BLaER1 (cell line): Measurements from ENCODE around the gene LSM4.

Experiments used
- H3K27ac ChIP-seq: shearing (Covaris generic); formaldehyde crosslinking; 2 replicates; pipeline ENCODE4 v1.8.1; 2022
- H3K27me3 ChIP-seq: shearing (Covaris generic); formaldehyde crosslinking; 2 replicates; pipeline ENCODE4 v1.8.1; 2022
- H3K36me3 ChIP-seq: shearing (Covaris generic); formaldehyde crosslinking; 2 replicates; pipeline ENCODE4 v1.8.1; 2022
- H3K4me1 ChIP-seq: shearing (Covaris generic); formaldehyde crosslinking; 2 replicates; pipeline ENCODE4 v1.8.1; 2022
- H3K4me2 ChIP-seq: shearing (Covaris generic); formaldehyde crosslinking; 2 replicates; pipeline ENCODE4 v1.8.1; 2022
- H3K4me3 ChIP-seq: shearing (Covaris generic); formaldehyde crosslinking; 2 replicates; pipeline ENCODE4 v1.8.1; 2022
- H3K9ac ChIP-seq: shearing (Covaris generic); formaldehyde crosslinking; 2 replicates; pipeline ENCODE4 v1.8.1; 2022
- H3K9me3 ChIP-seq: shearing (Covaris generic); formaldehyde crosslinking; 2 replicates; pipeline ENCODE4 v1.8.1; 2022
- H4K20me1 ChIP-seq: shearing (Covaris generic); formaldehyde crosslinking; 2 replicates; pipeline ENCODE4 v1.8.1; 2022
- Cebpa-rat ChIP-seq: shearing (Covaris generic); IDR thresholded peaks from 2 replicates; pipeline ENCODE4 v1.8.1; 2022

The LSM4 gene

GRCh38 chr19:18287836-18288772, 34.8 kb downstream of the LSM4 start:
- no peaks in the 10 kb centered on the region for H3K9me3 ChIP-seq
- H3K9ac ChIP-seq = no peak overlapping the region
- H3K27ac ChIP-seq = 0 out of 2 replicates have a peak overlapping the region, but pooled peaks have one; percentile 26
- no peaks in the 10 kb centered on the region for H4K20me1 ChIP-seq
- H3K4me1 ChIP-seq = peaks cover 74% of the 10 kb centered on the region
- no peak overlapping the region for H3K4me2 ChIP-seq
- no peaks in the 10 kb centered on the region for H3K27me3 ChIP-seq
- H3K36me3 ChIP-seq = no peaks in the 10 kb centered on the region
- H3K4me3 ChIP-seq = no peak overlapping the region
- TF ChIP-seq Cebpa-rat = no peak

GRCh38 chr19:18286973-18287635, 35.8 kb downstream of the LSM4 start:
- Histone ChIP-seq H3K4me2 (peak overlapping the region; percentile 28; the same call in 1 of the 2 replicates), H3K36me3 (no peaks in the 10 kb centered on the region), H3K4me1 (peaks cover 80% of the 10 kb centered on the region), H3K27ac (0 out of 2 replicates have a peak overlapping the region, but pooled peaks have one; percentile 26), H3K4me3 (no peak overlapping the region), H3K9me3 (no peaks in the 10 kb centered on the region), H3K9ac (no peak overlapping the region), H3K27me3 (no peaks in the 10 kb centered on the region), H4K20me1 (no peaks in the 10 kb centered on the region)
- no peak for TF ChIP-seq Cebpa-rat

- no peak for TF ChIP-seq Cebpa-rat
- Histone ChIP-seq H4K20me1 (peaks cover 14% of the 10 kb centered on the region), H3K27me3 (no peaks in the 10 kb centered on the region), H3K4me2 (peak overlapping the region; percentile 50), H3K9ac (peak overlapping the region; percentile 2), H3K9me3 (no peaks in the 10 kb centered on the region), H3K27ac (peak overlapping the region; percentile 64), H3K36me3 (no peaks in the 10 kb centered on the region), H3K4me1 (peaks cover 64% of the 10 kb centered on the region), H3K4me3 (no peak overlapping the region)
Measured at GRCh38 chr19:18284712-18285360, 38.0 kb downstream of the LSM4 start.

GRCh38 chr19:18283338-18283737, 39.5 kb downstream of the LSM4 start:
- Histone ChIP-seq H3K27me3 (no peaks in the 10 kb centered on the region), H3K9me3 (no peaks in the 10 kb centered on the region), H3K4me1 (peaks cover 61% of the 10 kb centered on the region), H3K27ac (no peak overlapping the region), H3K36me3 (peaks cover 10% of the 10 kb centered on the region), H3K9ac (no peak overlapping the region), H3K4me3 (no peak overlapping the region), H4K20me1 (peaks cover 28% of the 10 kb centered on the region), H3K4me2 (peak overlapping the region; percentile 94; the same call in 1 of the 2 replicates)
- no peak for TF ChIP-seq Cebpa-rat

GRCh38 chr19:18282788-18283141, 40.1 kb downstream of the LSM4 start:
- Histone ChIP-seq H3K27ac (peak overlapping the region; percentile 97), H3K4me2 (peak overlapping the region; percentile 94), H3K36me3 (peaks cover 15% of the 10 kb centered on the region), H3K4me1 (peaks cover 61% of the 10 kb centered on the region), H3K9me3 (no peaks in the 10 kb centered on the region), H3K27me3 (no peaks in the 10 kb centered on the region), H3K4me3 (peak overlapping the region; percentile 67), H4K20me1 (peaks cover 34% of the 10 kb centered on the region), H3K9ac (peak overlapping the region; percentile 93)
- TF ChIP-seq Cebpa-rat = no peak

GRCh38 chr19:18282021-18282787, 40.7 kb downstream of the LSM4 start:
- peaks cover 64% of the 10 kb centered on the region for H3K4me1 ChIP-seq
- H3K9ac ChIP-seq = peak overlapping the region; percentile 93
- H3K27me3 ChIP-seq = no peaks in the 10 kb centered on the region
- peaks cover 19% of the 10 kb centered on the region for H3K36me3 ChIP-seq
- peaks cover 39% of the 10 kb centered on the region for H4K20me1 ChIP-seq
- no peaks in the 10 kb centered on the region for H3K9me3 ChIP-seq
- peak overlapping the region; percentile 97 for H3K27ac ChIP-seq
- H3K4me2 ChIP-seq = peak overlapping the region; percentile 94
- H3K4me3 ChIP-seq = peak overlapping the region; percentile 67
- TF ChIP-seq Cebpa-rat = no peak

- no peaks in the 10 kb centered on the region for H3K27me3 ChIP-seq
- H3K4me3 ChIP-seq = peak within 1 kb of the TSS; percentile 99
- H3K9ac ChIP-seq = peak within 1 kb of the TSS; percentile 100
- peak within 1 kb of the TSS; percentile 95 for H3K4me2 ChIP-seq
- peaks cover 25% of the 10 kb centered on the region for H3K36me3 ChIP-seq
- H3K4me1 ChIP-seq = peaks cover 62% of the 10 kb centered on the region
- H3K27ac ChIP-seq = peak within 1 kb of the TSS; percentile 100
- H4K20me1 ChIP-seq = peaks cover 48% of the 10 kb centered on the region
- H3K9me3 ChIP-seq = no peaks in the 10 kb centered on the region
- TF ChIP-seq Cebpa-rat = no peak
Measured at GRCh38 chr19:18281082-18282020, 41.5 kb downstream of the LSM4 start, which contains the start of gene JUND. TSS of gene JUND (minus strand) at chr19:18281622. CDS start at chr19:18281484, 138 bp downstream.
